Right lobe of liver (tissue), 6 donors: ENCODE data around the gene CCL8. TPM values are rescaled to one million over a fixed set of nuclear protein-coding genes. Genes with fewer than 3 reads are reported as not detected.

ENCODE experiments used
- ATAC-seq, 4 donors: fragments of 200-7000 bp; cut with Tn5 transposase; one replicate each; pipeline ENCODE4 v1.9.1; 2020; ENCODE audit warnings: mild to moderate bottlenecking in 4 of 4, moderate library complexity in 4 of 4
- DNase-seq, 3 donors: peaks; one replicate each; pipeline ENCODE4 v3.0.0-alpha.2; 2020
- H3K27ac ChIP-seq, 3 donors: fragments of 200-600 bp; one replicate each; pipeline ENCODE4 v1.8.0; 2022
- H3K27me3 ChIP-seq, 2 donors: fragments of 200-600 bp; one replicate each; pipeline ENCODE4 v1.8.0; 2022
- H3K36me3 ChIP-seq, 4 donors: fragments of 200-600 bp; sonication (generic) in 1 of 4; one replicate each; pipeline versions ENCODE4 v1.5.1 to v1.8.0; 2017 to 2022; ENCODE audit warnings: control low read depth in 1 of 4
- H3K4me1 ChIP-seq, 4 donors: fragments of 200-600 bp; sonication (generic) in 1 of 4; one replicate each; pipeline versions ENCODE4 v1.5.1 to v1.8.0; 2017 to 2022; ENCODE audit warnings: control low read depth in 1 of 4
- H3K4me3 ChIP-seq, 3 donors: fragments of 200-600 bp; one replicate each; pipeline ENCODE4 v1.8.0; 2022
- H3K9me3 ChIP-seq, 4 donors: fragments of 200-600 bp; sonication (generic) in 1 of 4; one replicate each; pipeline versions ENCODE4 v1.5.1 to v1.8.0; 2017 to 2022; ENCODE audit warnings: control low read depth in 1 of 4
- POLR2A ChIP-seq: fragments of 450-650 bp; IDR thresholded peaks from one replicate; pipeline ENCODE4 v1.6.1; 2017; ENCODE audit warnings: antibody characterized with exemption, mild to moderate bottlenecking
- WGBS: methylation state at CpG from one replicate; pipeline ENCODE4 v1.1.6; 2018; ENCODE audit warnings: low coverage, low lambda C conversion rate; ENCODE audit not compliant: insufficient coverage; ENCODE audit errors: missing lambda C conversion rate; 5-methylcytosine and 5-hydroxymethylcytosine counted together
- intact Hi-C, 2 donors: fragments of 100-400 bp; cut with DNase I; formaldehyde crosslinking; loops; one replicate each; pipeline versions ENCODE4 v1.11.2 to v1.14.1; 2022
- total RNA-seq, 6 experiments: library from RNA; depleted of rRNA in 2 of 6; stranded (reverse); fragments of >200 nt in 2 of 6; fragmentation: NEBNext Ultra II Directional in 3 of 6; extraction: Animal tissue kit (Norgen Biotek cat#: 25700) in 3 of 6; gene quantifications; one replicate each; pipeline versions ENCODE4 v1.1.0 to v1.2.4, GENCODE V29; 2016 to 2023
- TF ChIP-seq, protein P1 (sequence below), 4 donors: fragments of 200-600 bp in 3 of 4; fragments of 450-650 bp in 1 of 4; IDR thresholded peaks; one replicate each; pipeline versions ENCODE4 v1.5.1 to v1.8.0; 2016 to 2022; ENCODE audit warnings: antibody characterized with exemption in 4 of 4, mild to moderate bottlenecking in 2 of 4
- donor health status: DM: no; HTN: yes; CAD: no.
- donor health status: DM: no; HTN: no; CAD: no.
- donor health status: DM: no; HTN: no; CAD: no.
- donor health status: DM: no; HTN: yes; CAD: no.
- donor health status: DM: no; HTN: yes; CAD: no.

Gene CCL8
- total RNA-seq, 6 experiments from 2014 or later = 0.69 TPM; not detected in 5

DNA sequence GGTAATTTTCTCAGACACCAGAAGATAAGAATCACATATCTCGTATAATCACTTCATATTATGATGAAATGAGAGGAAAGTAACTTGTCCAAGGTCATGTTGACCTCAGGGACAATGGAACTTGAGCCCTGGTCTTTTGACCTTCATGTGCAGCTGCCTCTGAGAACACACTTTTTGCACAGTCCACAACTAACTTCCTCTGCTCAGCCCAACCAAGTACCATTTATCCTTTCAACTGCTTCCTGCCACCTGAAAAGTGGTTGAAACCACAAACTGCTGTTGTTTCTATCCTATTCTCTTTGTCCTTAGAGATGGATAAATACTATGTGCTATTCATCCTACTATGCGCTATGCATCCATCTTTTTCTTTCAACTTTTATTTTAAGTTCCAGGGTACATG lies 46.1 kb downstream of the CCL8 start:
- Histone ChIP-seq H3K27ac (no peak overlapping the region), H3K4me1 (peaks cover 0 to 22% (median 7%) of the 10 kb centered on the region in 4 donors), H3K36me3 (no peaks in the 10 kb centered on the region), H3K9me3 (no peaks in the 10 kb centered on the region), H3K4me3 (no peak overlapping the region), H3K27me3 (no peaks in the 10 kb centered on the region)
- no peak for ATAC-seq
- no peak for DNase-seq
- TF ChIP-seq POLR2A = no peak
- TF ChIP-seq, protein P1, sequence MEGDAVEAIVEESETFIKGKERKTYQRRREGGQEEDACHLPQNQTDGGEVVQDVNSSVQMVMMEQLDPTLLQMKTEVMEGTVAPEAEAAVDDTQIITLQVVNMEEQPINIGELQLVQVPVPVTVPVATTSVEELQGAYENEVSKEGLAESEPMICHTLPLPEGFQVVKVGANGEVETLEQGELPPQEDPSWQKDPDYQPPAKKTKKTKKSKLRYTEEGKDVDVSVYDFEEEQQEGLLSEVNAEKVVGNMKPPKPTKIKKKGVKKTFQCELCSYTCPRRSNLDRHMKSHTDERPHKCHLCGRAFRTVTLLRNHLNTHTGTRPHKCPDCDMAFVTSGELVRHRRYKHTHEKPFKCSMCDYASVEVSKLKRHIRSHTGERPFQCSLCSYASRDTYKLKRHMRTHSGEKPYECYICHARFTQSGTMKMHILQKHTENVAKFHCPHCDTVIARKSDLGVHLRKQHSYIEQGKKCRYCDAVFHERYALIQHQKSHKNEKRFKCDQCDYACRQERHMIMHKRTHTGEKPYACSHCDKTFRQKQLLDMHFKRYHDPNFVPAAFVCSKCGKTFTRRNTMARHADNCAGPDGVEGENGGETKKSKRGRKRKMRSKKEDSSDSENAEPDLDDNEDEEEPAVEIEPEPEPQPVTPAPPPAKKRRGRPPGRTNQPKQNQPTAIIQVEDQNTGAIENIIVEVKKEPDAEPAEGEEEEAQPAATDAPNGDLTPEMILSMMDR (IDR thresholded peaks at IDR 0.05) = no peak
- WGBS = 36% methylated on average over 2 of the region's 2 CpGs
- intact Hi-C loops = loop anchor here in 1 of 2 donors (10.0 kb wide), 1 partner anchor 161 kb away; no protein-coding TSS in a partner anchor

DNA sequence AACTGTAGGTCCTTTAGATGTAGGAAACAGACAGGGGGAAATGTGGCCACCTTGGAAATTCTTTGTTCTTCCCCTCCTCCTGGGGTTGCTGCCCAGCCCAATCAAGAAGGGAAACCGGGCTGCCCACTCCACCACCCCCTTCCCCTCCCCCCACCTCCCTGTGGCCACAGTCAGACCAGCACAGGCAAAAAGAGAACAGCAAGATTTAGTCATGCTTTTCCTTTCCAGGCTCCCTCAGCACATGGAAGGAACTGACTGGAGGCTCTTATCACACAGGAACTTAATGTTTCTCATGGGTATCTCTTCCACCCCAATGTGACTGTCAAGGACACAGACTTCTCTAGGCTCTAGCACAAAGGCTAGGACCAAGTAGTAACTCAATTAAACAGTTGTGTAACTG lies 46.8 kb downstream of the CCL8 start:
- WGBS = 11% methylated on average over 1 of the region's 1 CpG
- Histone ChIP-seq H3K27me3 (no peaks in the 10 kb centered on the region), H3K36me3 (no peaks in the 10 kb centered on the region), H3K4me3 (no peak overlapping the region), H3K4me1 (peaks cover 0 to 22% (median 7%) of the 10 kb centered on the region in 4 donors), H3K27ac (no peak overlapping the region), H3K9me3 (no peaks in the 10 kb centered on the region)
- ATAC-seq (no peak), DNase-seq (no peak)
- intact Hi-C loops = loop anchor here in 1 of 2 donors (10.0 kb wide), 1 partner anchor 161 kb away; no protein-coding TSS in a partner anchor
- no peak for TF ChIP-seq POLR2A
- TF ChIP-seq, protein P1 (IDR thresholded peaks at IDR 0.05) = no peak

GRCh38 chr17:34366529-34367107 lies 47.4 kb downstream of the CCL8 start:
- ATAC-seq = peak; percentile 5 to 48 (median 23)

GRCh38 chr17:34367486-34368195 lies 48.4 kb downstream of the CCL8 start:
- intact Hi-C loops = loop anchor here in 1 of 2 donors (10.0 kb wide), 1 partner anchor 163 kb away; no protein-coding TSS in a partner anchor
- H3K9me3 ChIP-seq = no peaks in the 10 kb centered on the region
- no peaks in the 10 kb centered on the region for H3K27me3 ChIP-seq
- DNase-seq = no peak
- H3K4me1 ChIP-seq = peaks cover 0 to 22% (median 7%) of the 10 kb centered on the region in 4 donors
- no peak overlapping the region for H3K27ac ChIP-seq
- no peaks in the 10 kb centered on the region for H3K36me3 ChIP-seq
- H3K4me3 ChIP-seq = no peak overlapping the region
- no peak for ATAC-seq
- TF ChIP-seq, protein P1 (IDR thresholded peaks at IDR 0.05) = no peak
- TF ChIP-seq POLR2A = no peak
- 90% methylated on average over 4 of the region's 9 CpGs for WGBS

More at GRCh38 chr17:34366529-34367107, 47.4 kb downstream of the CCL8 start:
- Histone ChIP-seq H3K4me1 (peaks cover 0 to 22% (median 7%) of the 10 kb centered on the region in 4 donors), H3K4me3 (no peak overlapping the region), H3K27me3 (no peaks in the 10 kb centered on the region), H3K36me3 (no peaks in the 10 kb centered on the region), H3K9me3 (no peaks in the 10 kb centered on the region), H3K27ac (no peak overlapping the region)
- intact Hi-C loops = loop anchor here in 1 of 2 donors (10.0 kb wide), 1 partner anchor 162 kb away; no protein-coding TSS in a partner anchor
- DNase-seq = no peak
- TF ChIP-seq POLR2A = no peak
- TF ChIP-seq, protein P1 (IDR thresholded peaks at IDR 0.05) = no peak
- 52% methylated on average over 4 of the region's 4 CpGs for WGBS
